Measurements from ENCODE around the gene IMP4. TPM values are rescaled to one million over a fixed set of nuclear protein-coding genes. Genes with fewer than 3 reads are reported as not detected.

IMP4 gene
- total and polyA plus RNA-seq, 2 donors (not counting 1 experiment from before 2014, with no cell fraction given) = 102 to 164 TPM

DNA sequence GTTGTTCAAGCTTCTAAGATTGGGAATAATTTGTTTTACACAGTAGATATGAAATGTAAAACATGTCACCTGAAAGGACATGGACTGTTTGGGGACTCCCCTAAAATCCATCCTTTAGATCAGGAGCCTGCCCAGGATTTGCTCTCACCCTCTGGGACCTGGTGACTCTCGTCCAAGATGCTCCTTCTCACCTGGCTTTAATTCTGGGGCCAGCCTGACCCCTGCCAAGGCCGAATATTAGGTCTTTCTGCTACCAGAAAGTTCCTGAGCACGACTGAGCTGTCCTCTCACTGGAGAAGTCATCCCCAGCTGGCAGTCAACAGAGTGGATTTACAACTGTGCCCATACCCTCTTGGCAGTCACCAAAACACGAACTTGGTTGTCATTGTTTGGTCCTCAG lies 38.4 kb downstream of the IMP4 start:
- ATAC-seq (ENCODE audit: low read depth) = no peak
- POLR2A ChIA-PET = no interaction called here
- WGBS (ENCODE audit: insufficient coverage) = 83% methylated on average over 4 of the region's 4 CpGs

DNA sequence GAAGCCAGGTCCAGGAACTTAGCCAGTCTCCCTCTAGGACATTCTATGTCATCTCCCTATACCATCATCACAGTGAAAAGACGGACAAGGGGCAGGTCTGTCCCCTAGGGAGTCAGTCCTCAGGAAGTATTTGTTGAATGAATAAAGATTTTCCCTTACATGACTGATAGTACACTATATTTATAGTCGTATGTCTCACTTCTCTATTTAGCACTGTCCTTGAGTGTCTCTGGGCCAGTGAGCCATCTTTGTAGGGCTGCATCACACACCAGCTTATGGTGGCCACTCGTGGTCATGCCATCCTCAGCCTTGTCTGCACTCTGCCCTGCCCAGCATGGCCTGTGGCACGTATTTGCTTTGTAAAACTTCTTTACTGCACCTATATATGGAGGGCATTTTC lies 38.9 kb downstream of the IMP4 start:
- peaks cover 37% of the 10 kb centered on the region for H4K20me1 ChIP-seq (ENCODE audit: control insufficient read depth, insufficient read depth, low read length, poor library complexity, severe bottlenecking)

More for the DNA sequence above, 38.4 kb downstream of the IMP4 start:
- H3K27me3 ChIP-seq (replicated peaks in 1 of 4; ENCODE audit: control extremely low read depth in 1 of 4, control insufficient read depth in 3 of 4, insufficient read depth in 4 of 4, low read length in 3 of 4) = no peaks in the 10 kb centered on the region
- Mint-ChIP-seq H3K27me3 (no peaks in the 10 kb centered on the region), H3K4me3 (peak overlapping the region; percentile 73), H3K9me3 (ENCODE audit: insufficient read depth) (no peaks in the 10 kb centered on the region), H3K4me1 (peaks cover 77% of the 10 kb centered on the region), H3K27ac (peak overlapping the region; percentile 87)
- H3K4me2 ChIP-seq (replicated peaks; ENCODE audit: low read depth, low read length, poor library complexity, severe bottlenecking) = peak overlapping the region; percentile 7
- peaks cover 0 to 16% of the 10 kb centered on the region in 2 experiments for H3K36me3 ChIP-seq (replicated peaks in 1 of 2; ENCODE audit: control extremely low read depth in 1 of 2, control insufficient read depth in 1 of 2, extremely low read depth in 1 of 2, insufficient read depth in 2 of 2, low read length in 1 of 2)
- peaks cover 37% of the 10 kb centered on the region for H4K20me1 ChIP-seq (ENCODE audit: control insufficient read depth, insufficient read depth, low read length, poor library complexity, severe bottlenecking)
- H2AFZ ChIP-seq (ENCODE audit: insufficient read depth, low read depth, low read length, poor library complexity, severe bottlenecking) = no peak overlapping the region
- TF ChIP-seq EZH2 (IDR thresholded peaks at IDR 0.05; ENCODE audit: borderline replicate concordance, insufficient read depth, low read depth, low read length, poor library complexity, severe bottlenecking) = no peak
- TF ChIP-seq, protein P1, sequence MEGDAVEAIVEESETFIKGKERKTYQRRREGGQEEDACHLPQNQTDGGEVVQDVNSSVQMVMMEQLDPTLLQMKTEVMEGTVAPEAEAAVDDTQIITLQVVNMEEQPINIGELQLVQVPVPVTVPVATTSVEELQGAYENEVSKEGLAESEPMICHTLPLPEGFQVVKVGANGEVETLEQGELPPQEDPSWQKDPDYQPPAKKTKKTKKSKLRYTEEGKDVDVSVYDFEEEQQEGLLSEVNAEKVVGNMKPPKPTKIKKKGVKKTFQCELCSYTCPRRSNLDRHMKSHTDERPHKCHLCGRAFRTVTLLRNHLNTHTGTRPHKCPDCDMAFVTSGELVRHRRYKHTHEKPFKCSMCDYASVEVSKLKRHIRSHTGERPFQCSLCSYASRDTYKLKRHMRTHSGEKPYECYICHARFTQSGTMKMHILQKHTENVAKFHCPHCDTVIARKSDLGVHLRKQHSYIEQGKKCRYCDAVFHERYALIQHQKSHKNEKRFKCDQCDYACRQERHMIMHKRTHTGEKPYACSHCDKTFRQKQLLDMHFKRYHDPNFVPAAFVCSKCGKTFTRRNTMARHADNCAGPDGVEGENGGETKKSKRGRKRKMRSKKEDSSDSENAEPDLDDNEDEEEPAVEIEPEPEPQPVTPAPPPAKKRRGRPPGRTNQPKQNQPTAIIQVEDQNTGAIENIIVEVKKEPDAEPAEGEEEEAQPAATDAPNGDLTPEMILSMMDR (IDR thresholded peaks at IDR 0.05) = no peak
- CTCF ChIA-PET = interaction anchor here (2.0 kb wide), 1 partner anchor 8 kb away, joined by 6 read pairs; no protein-coding TSS in a partner anchor
- H3K79me2 ChIP-seq (ENCODE audit: control insufficient read depth, insufficient read depth, low read length) = peaks cover 59% of the 10 kb centered on the region
- no peaks in the 10 kb centered on the region for H3K9me3 ChIP-seq (ENCODE audit: control extremely low read depth in 1 of 3, control insufficient read depth in 2 of 3, insufficient read depth in 1 of 3, low read length in 2 of 3)
- no peak overlapping the region for H3K27ac ChIP-seq (ENCODE audit: low read length in 2 of 2)
- intact Hi-C loops (cut with micrococcal nuclease) = no loop called here
- peaks cover 49 to 72% of the 10 kb centered on the region in 2 donors for H3K4me1 ChIP-seq (ENCODE audit: control insufficient read depth in 2 of 2, insufficient read depth in 2 of 2, low read length in 2 of 2)
- DNase-seq = no peak
- no peak overlapping the region for H3K4me3 ChIP-seq (ENCODE audit: control extremely low read depth in 1 of 5, extremely low read depth in 1 of 5, insufficient read depth in 1 of 5, low read depth in 2 of 5, low read length in 4 of 5)
- no peak overlapping the region for H3K9ac ChIP-seq (ENCODE audit: low read length)

More for the DNA sequence above, 38.9 kb downstream of the IMP4 start:
- Mint-ChIP-seq H3K4me1 (peaks cover 77% of the 10 kb centered on the region), H3K4me3 (peak overlapping the region; percentile 73), H3K27ac (peak overlapping the region; percentile 87), H3K9me3 (ENCODE audit: insufficient read depth) (no peaks in the 10 kb centered on the region), H3K27me3 (no peaks in the 10 kb centered on the region)
- H3K4me2 ChIP-seq (replicated peaks; ENCODE audit: low read depth, low read length, poor library complexity, severe bottlenecking) = peak overlapping the region; percentile 7
- CTCF ChIA-PET = interaction anchor here (2.0 kb wide), 1 partner anchor 9 kb away, joined by 6 read pairs; no protein-coding TSS in a partner anchor
- no peak overlapping the region for H2AFZ ChIP-seq (ENCODE audit: insufficient read depth, low read depth, low read length, poor library complexity, severe bottlenecking)
- no peak overlapping the region for H3K27ac ChIP-seq (ENCODE audit: low read length in 2 of 2)
- no peak for TF ChIP-seq EZH2 (IDR thresholded peaks at IDR 0.05; ENCODE audit: borderline replicate concordance, insufficient read depth, low read depth, low read length, poor library complexity, severe bottlenecking)
- TF ChIP-seq, protein P1 (IDR thresholded peaks at IDR 0.05) = no peak
- H3K36me3 ChIP-seq (replicated peaks in 1 of 2; ENCODE audit: control extremely low read depth in 1 of 2, control insufficient read depth in 1 of 2, extremely low read depth in 1 of 2, insufficient read depth in 2 of 2, low read length in 1 of 2) = peaks cover 0 to 16% of the 10 kb centered on the region in 2 experiments
- ATAC-seq (ENCODE audit: low read depth) (peak; percentile 39), DNase-seq (no peak)
- POLR2A ChIA-PET = no interaction called here
- no peak overlapping the region for H3K4me3 ChIP-seq (ENCODE audit: control extremely low read depth in 1 of 5, extremely low read depth in 1 of 5, insufficient read depth in 1 of 5, low read depth in 2 of 5, low read length in 4 of 5)
- 57% methylated on average over 1 of the region's 4 CpGs for WGBS (ENCODE audit: insufficient coverage)
- intact Hi-C loops (cut with micrococcal nuclease) = no loop called here
- no peaks in the 10 kb centered on the region for H3K9me3 ChIP-seq (ENCODE audit: control extremely low read depth in 1 of 3, control insufficient read depth in 2 of 3, insufficient read depth in 1 of 3, low read length in 2 of 3)
- no peak overlapping the region for H3K9ac ChIP-seq (ENCODE audit: low read length)
- peaks cover 59% of the 10 kb centered on the region for H3K79me2 ChIP-seq (ENCODE audit: control insufficient read depth, insufficient read depth, low read length)
- no peaks in the 10 kb centered on the region for H3K27me3 ChIP-seq (replicated peaks in 1 of 4; ENCODE audit: control extremely low read depth in 1 of 4, control insufficient read depth in 3 of 4, insufficient read depth in 4 of 4, low read length in 3 of 4)
- peaks cover 49 to 72% of the 10 kb centered on the region in 2 donors for H3K4me1 ChIP-seq (ENCODE audit: control insufficient read depth in 2 of 2, insufficient read depth in 2 of 2, low read length in 2 of 2)

Data from B cell (primary cell).